ENCODE measurements around the gene PLSCR5.

The PLSCR5 gene

GRCh38 chr3:146636881-146637280 lies 31.7 kb upstream of the PLSCR5 start:
- no peak for TF ChIP-seq CTCF (conservative IDR thresholded peaks at IDR 0.05; ENCODE audit: low read depth, low read length)
- Histone ChIP-seq H3K4me3 (IDR thresholded peaks at IDR 0.05; ENCODE audit: insufficient read depth, low read depth, low read length) (no peak overlapping the region), H2AFZ (ENCODE audit: low read depth) (no peak overlapping the region), H4K20me1 (ENCODE audit: insufficient read depth) (no peaks in the 10 kb centered on the region), H3K36me3 (ENCODE audit: insufficient read depth) (no peaks in the 10 kb centered on the region), H3K9ac (no peak overlapping the region), H3K4me2 (no peak overlapping the region), H3K27me3 (ENCODE audit: insufficient read depth, low read depth) (no peaks in the 10 kb centered on the region), H3K4me1 (ENCODE audit: low read depth, poor library complexity, severe bottlenecking) (peaks cover 6% of the 10 kb centered on the region), H3K79me2 (ENCODE audit: insufficient read depth, low read depth) (no peaks in the 10 kb centered on the region), H3K27ac (no peak overlapping the region)

GRCh38 chr3:146634346-146634745 lies 29.2 kb upstream of the PLSCR5 start:
- no peak for TF ChIP-seq CTCF (conservative IDR thresholded peaks at IDR 0.05; ENCODE audit: low read depth, low read length)
- Histone ChIP-seq H3K9ac (no peak overlapping the region), H3K79me2 (ENCODE audit: insufficient read depth, low read depth) (no peaks in the 10 kb centered on the region)

GRCh38 chr3:146628671-146629070 lies 23.5 kb upstream of the PLSCR5 start:
- no peak overlapping the region for H3K4me3 ChIP-seq (IDR thresholded peaks at IDR 0.05; ENCODE audit: insufficient read depth, low read depth, low read length)
- H3K9ac ChIP-seq: no peak overlapping the region
- no peak overlapping the region for H2AFZ ChIP-seq (ENCODE audit: low read depth)
- H3K36me3 ChIP-seq (ENCODE audit: insufficient read depth): no peaks in the 10 kb centered on the region
- H4K20me1 ChIP-seq (ENCODE audit: insufficient read depth): no peaks in the 10 kb centered on the region
- no peak overlapping the region; the same call in 1 of the 2 replicates for H3K27ac ChIP-seq
- TF ChIP-seq CTCF (conservative IDR thresholded peaks at IDR 0.05; ENCODE audit: low read depth, low read length): no peak
- H3K4me2 ChIP-seq: no peak overlapping the region
- H3K4me1 ChIP-seq (ENCODE audit: low read depth, poor library complexity, severe bottlenecking): peaks cover 10% of the 10 kb centered on the region
- no peaks in the 10 kb centered on the region for H3K27me3 ChIP-seq (ENCODE audit: insufficient read depth, low read depth)
- no peaks in the 10 kb centered on the region for H3K79me2 ChIP-seq (ENCODE audit: insufficient read depth, low read depth)

More at GRCh38 chr3:146634346-146634745, 29.2 kb upstream of the PLSCR5 start:
- H3K27me3 ChIP-seq (ENCODE audit: insufficient read depth, low read depth): no peaks in the 10 kb centered on the region
- H3K27ac ChIP-seq: no peak overlapping the region
- H3K4me3 ChIP-seq (IDR thresholded peaks at IDR 0.05; ENCODE audit: insufficient read depth, low read depth, low read length): no peak overlapping the region
- no peaks in the 10 kb centered on the region for H3K4me1 ChIP-seq (ENCODE audit: low read depth, poor library complexity, severe bottlenecking)
- no peak overlapping the region for H2AFZ ChIP-seq (ENCODE audit: low read depth)
- H4K20me1 ChIP-seq (ENCODE audit: insufficient read depth): no peaks in the 10 kb centered on the region
- no peak overlapping the region for H3K4me2 ChIP-seq
- H3K36me3 ChIP-seq (ENCODE audit: insufficient read depth): no peaks in the 10 kb centered on the region

GRCh38 chr3:146626403-146627122 lies 21.4 kb upstream of the PLSCR5 start:
- Histone ChIP-seq H3K27me3 (ENCODE audit: insufficient read depth, low read depth) (no peaks in the 10 kb centered on the region), H4K20me1 (ENCODE audit: insufficient read depth) (no peaks in the 10 kb centered on the region), H3K27ac (no peak overlapping the region), H3K9ac (no peak overlapping the region), H3K4me3 (IDR thresholded peaks at IDR 0.05; ENCODE audit: insufficient read depth, low read depth, low read length) (no peak overlapping the region), H3K36me3 (ENCODE audit: insufficient read depth) (no peaks in the 10 kb centered on the region), H2AFZ (ENCODE audit: low read depth) (no peak overlapping the region), H3K79me2 (ENCODE audit: insufficient read depth, low read depth) (no peaks in the 10 kb centered on the region), H3K4me1 (ENCODE audit: low read depth, poor library complexity, severe bottlenecking) (peaks cover 10% of the 10 kb centered on the region), H3K4me2 (no peak overlapping the region)
- TF ChIP-seq CTCF (conservative IDR thresholded peaks at IDR 0.05; ENCODE audit: low read depth, low read length): no peak
